K562 (cell line): ENCODE results near the gene ITGAL. TPM values are rescaled to one million over a fixed set of nuclear protein-coding genes. Genes with fewer than 3 reads are reported as not detected.

ENCODE experiments used
- CBX5 ChIP-seq: IDR thresholded peaks from 2 replicates; pipeline ENCODE4 v1.6.1; 2014; ENCODE audit warnings: low read depth, borderline replicate concordance
- HDAC1 ChIP-seq, 2 experiments: fragments of 450-650 bp; IDR thresholded peaks; 2 replicates each; pipeline ENCODE4 v1.6.1; 2016 to 2017; ENCODE audit warnings: inconsistent platforms in 1 of 2, mild to moderate bottlenecking in 1 of 2, moderate library complexity in 1 of 2
- HDAC8 ChIP-seq: fragments of 450-650 bp; IDR thresholded peaks from 2 replicates; pipeline ENCODE4 v1.6.1; 2016; ENCODE audit warnings: mild to moderate bottlenecking, missing genetic modification characterization, moderate library complexity, missing compliant biosample characterization
- IFI16 ChIP-seq: fragments of 250-450 bp; sonication (Bioruptor Pico); IDR thresholded peaks from 2 replicates; pipeline ENCODE4 v2.1.2; 2022; ENCODE audit warnings: mild to moderate bottlenecking, inconsistent platforms
- SMARCB1 ChIP-seq: IDR thresholded peaks from 2 replicates; pipeline ENCODE4 v1.6.1; 2011; ENCODE audit warnings: improper control_type of control experiment, low read depth; ENCODE audit not compliant: insufficient read length
- SMC3 ChIP-seq: conservative IDR thresholded peaks from 2 replicates; pipeline ENCODE4 v1.6.1; 2011; ENCODE audit warnings: low read depth, low read length, improper control_type of control experiment; ENCODE audit not compliant: insufficient read depth
- ZNF165 ChIP-seq: fragments of 250-450 bp; sonication (Bioruptor Pico); IDR thresholded peaks from 2 replicates; pipeline ENCODE4 v1.4.0; 2020; ENCODE audit warnings: borderline replicate concordance
- ZNF175 ChIP-seq: fragments of 200-800 bp; sonication (Bioruptor generic); IDR thresholded peaks from 2 replicates; pipeline ENCODE4 v1.6.1; 2016; ENCODE audit warnings: low read depth, mild to moderate bottlenecking, missing genetic modification characterization, missing compliant biosample characterization
- ZNF347 ChIP-seq: fragments of 450-650 bp; formaldehyde crosslinking; IDR thresholded peaks from 2 replicates; pipeline ENCODE4 v1.4.0; 2020; ENCODE audit warnings: low read depth, mild to moderate bottlenecking, moderate library complexity
- ZNF551 ChIP-seq: fragments of 250-450 bp; sonication (Bioruptor Pico); IDR thresholded peaks from 2 replicates; pipeline ENCODE4 v1.5.0; 2021; ENCODE audit warnings: mild to moderate bottlenecking, moderate library complexity
- polyA plus RNA-seq, 8 experiments: library from polyadenylated mRNA; depleted of rRNA in 4 of 8; stranded (reverse) in 5 of 8; unstranded in 3 of 8; fragments of >200 nt; fragmentation: Nextera tagmentation in 2 of 8; fragmentation: Illumina TruSeq in 1 of 8; extraction: Ambion mirVana in 2 of 8; extraction: Trizol in 1 of 8; gene quantifications; 2 replicates each; pipeline versions ENCODE4 v1.2.1 to v1.2.3, GENCODE V29; 2011 to 2014; ENCODE audit warnings: inconsistent platforms in 1 of 8, missing spikeins in 1 of 8
- total RNA-seq, 7 experiments: library from RNA; depleted of rRNA in 6 of 7; stranded (reverse); fragments of >200 nt in 6 of 7; fragmentation: Illumina TruSeq in 2 of 7; extraction: Trizol in 2 of 7; gene quantifications; 2 replicates each; pipeline versions ENCODE4 v1.2.1 to v1.2.3, GENCODE V29; 2011 to 2021; ENCODE audit warnings: low replicate concordance in 1 of 7
- TF ChIP-seq, protein P1 (sequence below), 2 experiments: IDR thresholded peaks; 2 replicates each; pipeline ENCODE4 v1.6.1; 2011; ENCODE audit warnings: borderline replicate concordance in 1 of 2, control low read depth in 1 of 2, low read depth in 1 of 2, low read length in 1 of 2, mild to moderate bottlenecking in 1 of 2, mixed read lengths in 1 of 2, moderate library complexity in 1 of 2; ENCODE audit not compliant: insufficient read depth in 1 of 2, insufficient read length in 1 of 2, poor library complexity in 1 of 2, severe bottlenecking in 1 of 2; ENCODE audit errors: extremely low read depth in 1 of 2
- TF ChIP-seq, protein P2 (sequence below), 3 experiments: fragments of 200-800 bp in 1 of 3; fragments of 250-450 bp in 1 of 3; fragments of 450-650 bp in 1 of 3; sonication (Bioruptor Pico) in 1 of 3; sonication (Bioruptor generic) in 1 of 3; formaldehyde crosslinking in 1 of 3; IDR thresholded peaks; 2 replicates each; pipeline versions ENCODE4 v1.6.1 to v1.8.0; 2016 to 2022; ENCODE audit warnings: mild to moderate bottlenecking in 2 of 3, missing genetic modification characterization in 2 of 3, missing compliant biosample characterization in 1 of 3, moderate library complexity in 1 of 3
- TF ChIP-seq, protein P3 (sequence below): fragments of 250-450 bp; sonication (Bioruptor Pico); IDR thresholded peaks from 2 replicates; pipeline ENCODE4 v1.4.0; 2020
- TF ChIP-seq, protein P4 (sequence below): sonication (generic); formaldehyde crosslinking; IDR thresholded peaks from 2 replicates; pipeline ENCODE4 v1.8.1; 2023; ENCODE audit warnings: mild to moderate bottlenecking, missing genetic modification reagents, moderate library complexity

The ITGAL gene
- total and polyA plus RNA-seq, 9 of the 15 experiments (the other 6 are each of a cell fraction or from before 2014, with no cell fraction given): 0.01 to 0.53 TPM; not detected in 7

DNA sequence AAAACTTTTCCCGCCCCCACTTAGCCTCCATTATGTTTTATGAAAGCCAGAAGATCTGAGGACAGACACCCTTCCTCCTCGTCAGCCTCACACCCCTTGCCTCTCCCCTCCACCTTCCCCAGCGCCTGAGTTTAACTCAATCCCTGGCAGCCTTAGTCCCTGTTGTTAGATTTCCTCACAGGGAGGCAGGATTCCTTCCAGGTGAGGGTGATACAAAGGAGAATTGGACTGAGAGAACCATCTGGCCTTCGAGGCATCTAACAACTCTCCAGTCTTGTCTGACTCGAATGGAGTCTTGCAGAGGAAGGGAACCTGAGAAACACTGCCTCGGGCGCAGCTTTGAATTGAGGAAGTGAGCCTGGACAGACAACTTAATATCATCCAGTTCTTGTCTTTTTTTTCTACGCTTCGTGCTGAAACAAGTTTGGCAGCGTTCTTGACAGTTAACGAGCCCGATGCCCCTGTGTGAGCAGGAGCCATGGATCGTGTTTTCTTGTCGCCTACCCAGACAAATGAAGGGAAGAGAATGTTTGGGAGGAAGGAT lies 55.2 kb downstream of the ITGAL start (continued):
- TF ChIP-seq ZNF175 (CRISPR knock-in tag): no peak
- no peak for TF ChIP-seq ZNF165 (CRISPR knock-in tag)
- 0 out of 2 replicates have a peak, but pooled peaks have one; percentile 43 for TF ChIP-seq IFI16
- TF ChIP-seq, protein P1, sequence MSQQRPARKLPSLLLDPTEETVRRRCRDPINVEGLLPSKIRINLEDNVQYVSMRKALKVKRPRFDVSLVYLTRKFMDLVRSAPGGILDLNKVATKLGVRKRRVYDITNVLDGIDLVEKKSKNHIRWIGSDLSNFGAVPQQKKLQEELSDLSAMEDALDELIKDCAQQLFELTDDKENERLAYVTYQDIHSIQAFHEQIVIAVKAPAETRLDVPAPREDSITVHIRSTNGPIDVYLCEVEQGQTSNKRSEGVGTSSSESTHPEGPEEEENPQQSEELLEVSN (IDR thresholded peaks at IDR 0.05; ENCODE audit: borderline replicate concordance in 1 of 2, extremely low read depth in 1 of 2, insufficient read depth in 1 of 2, insufficient read length in 1 of 2, low read depth in 1 of 2, low read length in 1 of 2, poor library complexity in 1 of 2, severe bottlenecking in 1 of 2): peak; percentile 14 to 32
- TF ChIP-seq SMARCB1: no peak
- TF ChIP-seq, protein P2, sequence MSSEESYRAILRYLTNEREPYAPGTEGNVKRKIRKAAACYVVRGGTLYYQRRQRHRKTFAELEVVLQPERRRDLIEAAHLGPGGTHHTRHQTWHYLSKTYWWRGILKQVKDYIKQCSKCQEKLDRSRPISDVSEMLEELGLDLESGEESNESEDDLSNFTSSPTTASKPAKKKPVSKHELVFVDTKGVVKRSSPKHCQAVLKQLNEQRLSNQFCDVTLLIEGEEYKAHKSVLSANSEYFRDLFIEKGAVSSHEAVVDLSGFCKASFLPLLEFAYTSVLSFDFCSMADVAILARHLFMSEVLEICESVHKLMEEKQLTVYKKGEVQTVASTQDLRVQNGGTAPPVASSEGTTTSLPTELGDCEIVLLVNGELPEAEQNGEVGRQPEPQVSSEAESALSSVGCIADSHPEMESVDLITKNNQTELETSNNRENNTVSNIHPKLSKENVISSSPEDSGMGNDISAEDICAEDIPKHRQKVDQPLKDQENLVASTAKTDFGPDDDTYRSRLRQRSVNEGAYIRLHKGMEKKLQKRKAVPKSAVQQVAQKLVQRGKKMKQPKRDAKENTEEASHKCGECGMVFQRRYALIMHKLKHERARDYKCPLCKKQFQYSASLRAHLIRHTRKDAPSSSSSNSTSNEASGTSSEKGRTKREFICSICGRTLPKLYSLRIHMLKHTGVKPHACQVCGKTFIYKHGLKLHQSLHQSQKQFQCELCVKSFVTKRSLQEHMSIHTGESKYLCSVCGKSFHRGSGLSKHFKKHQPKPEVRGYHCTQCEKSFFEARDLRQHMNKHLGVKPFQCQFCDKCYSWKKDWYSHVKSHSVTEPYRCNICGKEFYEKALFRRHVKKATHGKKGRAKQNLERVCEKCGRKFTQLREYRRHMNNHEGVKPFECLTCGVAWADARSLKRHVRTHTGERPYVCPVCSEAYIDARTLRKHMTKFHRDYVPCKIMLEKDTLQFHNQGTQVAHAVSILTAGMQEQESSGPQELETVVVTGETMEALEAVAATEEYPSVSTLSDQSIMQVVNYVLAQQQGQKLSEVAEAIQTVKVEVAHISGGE (CRISPR knock-in tag; IDR thresholded peaks at IDR 0.05): peak in 1 of 3 experiments; percentile 66; a peak in 1 of 6 replicates
- TF ChIP-seq, protein P3, sequence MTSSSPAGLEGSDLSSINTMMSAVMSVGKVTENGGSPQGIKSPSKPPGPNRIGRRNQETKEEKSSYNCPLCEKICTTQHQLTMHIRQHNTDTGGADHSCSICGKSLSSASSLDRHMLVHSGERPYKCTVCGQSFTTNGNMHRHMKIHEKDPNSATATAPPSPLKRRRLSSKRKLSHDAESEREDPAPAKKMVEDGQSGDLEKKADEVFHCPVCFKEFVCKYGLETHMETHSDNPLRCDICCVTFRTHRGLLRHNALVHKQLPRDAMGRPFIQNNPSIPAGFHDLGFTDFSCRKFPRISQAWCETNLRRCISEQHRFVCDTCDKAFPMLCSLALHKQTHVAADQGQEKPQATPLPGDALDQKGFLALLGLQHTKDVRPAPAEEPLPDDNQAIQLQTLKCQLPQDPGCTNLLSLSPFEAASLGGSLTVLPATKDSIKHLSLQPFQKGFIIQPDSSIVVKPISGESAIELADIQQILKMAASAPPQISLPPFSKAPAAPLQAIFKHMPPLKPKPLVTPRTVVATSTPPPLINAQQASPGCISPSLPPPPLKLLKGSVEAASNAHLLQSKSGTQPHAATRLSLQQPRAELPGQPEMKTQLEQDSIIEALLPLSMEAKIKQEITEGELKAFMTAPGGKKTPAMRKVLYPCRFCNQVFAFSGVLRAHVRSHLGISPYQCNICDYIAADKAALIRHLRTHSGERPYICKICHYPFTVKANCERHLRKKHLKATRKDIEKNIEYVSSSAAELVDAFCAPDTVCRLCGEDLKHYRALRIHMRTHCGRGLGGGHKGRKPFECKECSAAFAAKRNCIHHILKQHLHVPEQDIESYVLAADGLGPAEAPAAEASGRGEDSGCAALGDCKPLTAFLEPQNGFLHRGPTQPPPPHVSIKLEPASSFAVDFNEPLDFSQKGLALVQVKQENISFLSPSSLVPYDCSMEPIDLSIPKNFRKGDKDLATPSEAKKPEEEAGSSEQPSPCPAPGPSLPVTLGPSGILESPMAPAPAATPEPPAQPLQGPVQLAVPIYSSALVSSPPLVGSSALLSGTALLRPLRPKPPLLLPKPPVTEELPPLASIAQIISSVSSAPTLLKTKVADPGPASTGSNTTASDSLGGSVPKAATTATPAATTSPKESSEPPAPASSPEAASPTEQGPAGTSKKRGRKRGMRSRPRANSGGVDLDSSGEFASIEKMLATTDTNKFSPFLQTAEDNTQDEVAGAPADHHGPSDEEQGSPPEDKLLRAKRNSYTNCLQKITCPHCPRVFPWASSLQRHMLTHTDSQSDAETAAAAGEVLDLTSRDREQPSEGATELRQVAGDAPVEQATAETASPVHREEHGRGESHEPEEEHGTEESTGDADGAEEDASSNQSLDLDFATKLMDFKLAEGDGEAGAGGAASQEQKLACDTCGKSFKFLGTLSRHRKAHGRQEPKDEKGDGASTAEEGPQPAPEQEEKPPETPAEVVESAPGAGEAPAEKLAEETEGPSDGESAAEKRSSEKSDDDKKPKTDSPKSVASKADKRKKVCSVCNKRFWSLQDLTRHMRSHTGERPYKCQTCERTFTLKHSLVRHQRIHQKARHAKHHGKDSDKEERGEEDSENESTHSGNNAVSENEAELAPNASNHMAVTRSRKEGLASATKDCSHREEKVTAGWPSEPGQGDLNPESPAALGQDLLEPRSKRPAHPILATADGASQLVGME (CRISPR knock-in tag): no peak
- 0 out of 2 replicates have a peak, but pooled peaks have one; percentile 1 for TF ChIP-seq SMC3
- no peak for TF ChIP-seq CBX5
- 0 out of 2 replicates have a peak, but pooled peaks have one; percentile 26 for TF ChIP-seq ZNF347
- TF ChIP-seq HDAC8: no peak
- TF ChIP-seq ZNF551: no peak
- no peak for TF ChIP-seq HDAC1 (IDR thresholded peaks at IDR 0.05)
- TF ChIP-seq, protein P4, sequence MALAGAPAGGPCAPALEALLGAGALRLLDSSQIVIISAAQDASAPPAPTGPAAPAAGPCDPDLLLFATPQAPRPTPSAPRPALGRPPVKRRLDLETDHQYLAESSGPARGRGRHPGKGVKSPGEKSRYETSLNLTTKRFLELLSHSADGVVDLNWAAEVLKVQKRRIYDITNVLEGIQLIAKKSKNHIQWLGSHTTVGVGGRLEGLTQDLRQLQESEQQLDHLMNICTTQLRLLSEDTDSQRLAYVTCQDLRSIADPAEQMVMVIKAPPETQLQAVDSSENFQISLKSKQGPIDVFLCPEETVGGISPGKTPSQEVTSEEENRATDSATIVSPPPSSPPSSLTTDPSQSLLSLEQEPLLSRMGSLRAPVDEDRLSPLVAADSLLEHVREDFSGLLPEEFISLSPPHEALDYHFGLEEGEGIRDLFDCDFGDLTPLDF (CRISPR knock-in tag): no peak
